ENCODE data around the gene ARHGAP15. TPM values are rescaled to one million over a fixed set of nuclear protein-coding genes. Genes with fewer than 3 reads are reported as not detected.

ARHGAP15 gene
- total and polyA plus RNA-seq, 3 experiments from 2014 or later: 41.3 to 328 (median 41.4) TPM

GRCh38 chr2:143477714-143478443 is 348.7 kb downstream of the ARHGAP15 start:
- Mint-ChIP-seq H3K4me1 (peaks cover 56 to 81% (median 77%) of the 10 kb centered on the region in 3 donors), H3K36me3 (peaks cover 0 to 31% (median 15%) of the 10 kb centered on the region in 3 donors), H3K27ac (peak overlapping the region in 7 of 8 donors; percentile 20 to 86 (median 59)), H3K27me3 (no peaks in the 10 kb centered on the region), H3K4me3 (no peak overlapping the region), H3K9me3 (no peaks in the 10 kb centered on the region)
- ChIA-PET CTCF (no interaction called here), POLR2A (no interaction called here)
- H3K4me1 ChIP-seq (ENCODE audit: insufficient read depth, low read length): no peaks in the 10 kb centered on the region
- no peaks in the 10 kb centered on the region for H3K27me3 ChIP-seq (ENCODE audit: insufficient read depth, low read length, poor library complexity, severe bottlenecking)
- no peaks in the 10 kb centered on the region for H3K9me3 ChIP-seq (ENCODE audit: low read length)
- no peak overlapping the region for H3K27ac ChIP-seq (ENCODE audit: low read depth, low read length)
- no peak for DNase-seq
- no peaks in the 10 kb centered on the region for H3K36me3 ChIP-seq (ENCODE audit: insufficient read depth, low read length)
- H3K4me3 ChIP-seq (ENCODE audit: low read length): no peak overlapping the region

- peaks cover 57 to 81% (median 78%) of the 10 kb centered on the region in 3 donors for H3K4me1 Mint-ChIP-seq
- no peak overlapping the region for H3K4me3 Mint-ChIP-seq
- no peaks in the 10 kb centered on the region for H3K27me3 Mint-ChIP-seq
- no peak overlapping the region for H3K4me3 ChIP-seq (ENCODE audit: low read length)
- peak overlapping the region in 1 of 8 donors; percentile 41 for H3K27ac Mint-ChIP-seq
- H3K9me3 Mint-ChIP-seq: no peaks in the 10 kb centered on the region
- H3K36me3 ChIP-seq (ENCODE audit: insufficient read depth, low read length): no peaks in the 10 kb centered on the region
- H3K36me3 Mint-ChIP-seq: peaks cover 0 to 24% (median 8%) of the 10 kb centered on the region in 3 donors
- H3K27ac ChIP-seq (ENCODE audit: low read depth, low read length): no peak overlapping the region
- no peaks in the 10 kb centered on the region for H3K9me3 ChIP-seq (ENCODE audit: low read length)
- no peak for DNase-seq
- no peaks in the 10 kb centered on the region for H3K4me1 ChIP-seq (ENCODE audit: insufficient read depth, low read length)
- H3K27me3 ChIP-seq (ENCODE audit: insufficient read depth, low read length, poor library complexity, severe bottlenecking): no peaks in the 10 kb centered on the region
- CTCF ChIA-PET: no interaction called here
- POLR2A ChIA-PET: no interaction called here
Measured at GRCh38 chr2:143480086-143480485, 350.9 kb downstream of the ARHGAP15 start.

- no peak overlapping the region for H3K27ac ChIP-seq (ENCODE audit: low read depth, low read length)
- H3K4me3 Mint-ChIP-seq: no peak overlapping the region
- H3K36me3 Mint-ChIP-seq: peaks cover 0 to 27% (median 6%) of the 10 kb centered on the region in 3 donors
- H3K9me3 ChIP-seq (ENCODE audit: low read length): no peaks in the 10 kb centered on the region
- no peaks in the 10 kb centered on the region for H3K9me3 Mint-ChIP-seq
- no peaks in the 10 kb centered on the region for H3K36me3 ChIP-seq (ENCODE audit: insufficient read depth, low read length)
- H3K27me3 ChIP-seq (ENCODE audit: insufficient read depth, low read length, poor library complexity, severe bottlenecking): no peaks in the 10 kb centered on the region
- POLR2A ChIA-PET: no interaction called here
- H3K27ac Mint-ChIP-seq: peak overlapping the region in 2 of 8 donors; percentile 8 to 64
- no peak for DNase-seq
- CTCF ChIA-PET: no interaction called here
- no peaks in the 10 kb centered on the region for H3K27me3 Mint-ChIP-seq
- H3K4me3 ChIP-seq (ENCODE audit: low read length): no peak overlapping the region
- peaks cover 56 to 80% (median 78%) of the 10 kb centered on the region in 3 donors for H3K4me1 Mint-ChIP-seq
- H3K4me1 ChIP-seq (ENCODE audit: insufficient read depth, low read length): no peaks in the 10 kb centered on the region
Measured at GRCh38 chr2:143480601-143481236, 351.5 kb downstream of the ARHGAP15 start.

- no peaks in the 10 kb centered on the region for H3K9me3 ChIP-seq (ENCODE audit: low read length)
- no peaks in the 10 kb centered on the region for H3K4me1 ChIP-seq (ENCODE audit: insufficient read depth, low read length)
- no peaks in the 10 kb centered on the region for H3K27me3 Mint-ChIP-seq
- peaks cover 57 to 80% (median 79%) of the 10 kb centered on the region in 3 donors for H3K4me1 Mint-ChIP-seq
- CTCF ChIA-PET: no interaction called here
- H3K9me3 Mint-ChIP-seq: no peaks in the 10 kb centered on the region
- POLR2A ChIA-PET: no interaction called here
- H3K36me3 ChIP-seq (ENCODE audit: insufficient read depth, low read length): no peaks in the 10 kb centered on the region
- H3K36me3 Mint-ChIP-seq: peaks cover 0 to 27% (median 6%) of the 10 kb centered on the region in 3 donors
- no peaks in the 10 kb centered on the region for H3K27me3 ChIP-seq (ENCODE audit: insufficient read depth, low read length, poor library complexity, severe bottlenecking)
- DNase-seq: no peak
- peak overlapping the region in 1 of 8 donors; percentile 3 for H3K27ac Mint-ChIP-seq
- no peak overlapping the region for H3K4me3 ChIP-seq (ENCODE audit: low read length)
- H3K27ac ChIP-seq (ENCODE audit: low read depth, low read length): no peak overlapping the region
- H3K4me3 Mint-ChIP-seq: no peak overlapping the region
Measured at GRCh38 chr2:143481237-143481623, 352.0 kb downstream of the ARHGAP15 start.

GRCh38 chr2:143481733-143482132 is 352.5 kb downstream of the ARHGAP15 start:
- Histone ChIP-seq H3K9me3 (ENCODE audit: low read length) (no peaks in the 10 kb centered on the region), H3K4me3 (ENCODE audit: low read length) (no peak overlapping the region), H3K27ac (ENCODE audit: low read depth, low read length) (no peak overlapping the region), H3K36me3 (ENCODE audit: insufficient read depth, low read length) (no peaks in the 10 kb centered on the region), H3K27me3 (ENCODE audit: insufficient read depth, low read length, poor library complexity, severe bottlenecking) (no peaks in the 10 kb centered on the region), H3K4me1 (ENCODE audit: insufficient read depth, low read length) (no peaks in the 10 kb centered on the region)
- H3K27me3 Mint-ChIP-seq: no peaks in the 10 kb centered on the region
- H3K9me3 Mint-ChIP-seq: no peaks in the 10 kb centered on the region
- H3K4me1 Mint-ChIP-seq: peaks cover 57 to 80% (median 79%) of the 10 kb centered on the region in 3 donors
- no peak overlapping the region for H3K4me3 Mint-ChIP-seq
- no peak for DNase-seq
- POLR2A ChIA-PET: no interaction called here
- CTCF ChIA-PET: no interaction called here
- H3K36me3 Mint-ChIP-seq: peaks cover 0 to 29% (median 4%) of the 10 kb centered on the region in 3 donors
- peak overlapping the region in 3 of 8 donors; percentile 3 to 43 (median 36) for H3K27ac Mint-ChIP-seq

DNA sequence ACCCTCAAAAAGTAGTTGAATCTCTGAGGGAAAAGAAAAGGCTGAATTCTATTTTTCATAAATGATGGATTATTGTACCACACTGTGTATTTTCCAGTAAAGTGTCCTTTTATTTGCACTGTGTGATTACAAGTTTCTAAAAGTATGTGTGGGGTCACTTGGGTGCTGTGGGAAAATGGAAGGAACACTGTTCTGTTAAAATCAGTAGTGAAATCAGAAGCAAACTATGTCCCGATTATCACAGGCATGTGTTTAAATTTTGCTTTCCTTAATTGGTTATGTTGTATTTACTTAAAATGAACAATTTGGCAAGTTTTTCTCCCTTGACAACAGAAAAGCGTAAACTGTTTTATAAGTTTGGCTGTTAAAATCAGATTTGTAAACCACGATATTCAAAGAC is 353.1 kb downstream of the ARHGAP15 start:
- H3K4me1 ChIP-seq (ENCODE audit: insufficient read depth, low read length): no peaks in the 10 kb centered on the region
- Mint-ChIP-seq H3K27me3 (no peaks in the 10 kb centered on the region), H3K4me1 (peaks cover 53 to 80% (median 76%) of the 10 kb centered on the region in 3 donors), H3K4me3 (no peak overlapping the region), H3K36me3 (peaks cover 0 to 35% (median 0%) of the 10 kb centered on the region in 3 donors), H3K27ac (peak overlapping the region in 3 of 8 donors; percentile 32 to 43 (median 39)), H3K9me3 (no peaks in the 10 kb centered on the region)
- no peak overlapping the region for H3K4me3 ChIP-seq (ENCODE audit: low read length)
- no peaks in the 10 kb centered on the region for H3K36me3 ChIP-seq (ENCODE audit: insufficient read depth, low read length)
- no peaks in the 10 kb centered on the region for H3K27me3 ChIP-seq (ENCODE audit: insufficient read depth, low read length, poor library complexity, severe bottlenecking)
- H3K9me3 ChIP-seq (ENCODE audit: low read length): no peaks in the 10 kb centered on the region
- ChIA-PET POLR2A (no interaction called here), CTCF (no interaction called here)
- DNase-seq: no peak
- H3K27ac ChIP-seq (ENCODE audit: low read depth, low read length): no peak overlapping the region

DNA sequence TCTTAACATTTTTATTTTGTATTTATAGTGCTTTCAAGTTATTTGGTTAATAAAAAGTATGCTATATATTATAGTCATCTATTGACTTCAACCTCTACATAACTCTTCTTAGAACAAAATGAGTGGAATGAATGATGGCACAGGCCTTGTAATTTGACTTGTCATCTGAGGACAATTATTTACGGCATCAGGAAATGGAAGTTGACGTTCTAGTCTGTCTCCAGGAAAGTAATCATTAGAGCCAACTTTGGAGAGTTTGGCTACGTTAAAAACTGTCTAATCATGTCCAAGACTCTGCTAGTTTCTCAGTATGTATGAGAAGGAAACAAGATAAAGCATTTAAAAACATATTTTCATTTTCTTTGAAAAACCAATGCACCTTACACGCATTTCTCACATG is 353.6 kb downstream of the ARHGAP15 start:
- Mint-ChIP-seq H3K27ac (no peak overlapping the region), H3K4me1 (peaks cover 48 to 78% (median 75%) of the 10 kb centered on the region in 3 donors), H3K36me3 (peaks cover 0 to 37% (median 4%) of the 10 kb centered on the region in 3 donors), H3K9me3 (no peaks in the 10 kb centered on the region), H3K27me3 (no peaks in the 10 kb centered on the region), H3K4me3 (no peak overlapping the region)
- ChIA-PET CTCF (no interaction called here), POLR2A (no interaction called here)
- no peak for DNase-seq
- Histone ChIP-seq H3K27ac (ENCODE audit: low read depth, low read length) (no peak overlapping the region), H3K27me3 (ENCODE audit: insufficient read depth, low read length, poor library complexity, severe bottlenecking) (no peaks in the 10 kb centered on the region), H3K4me3 (ENCODE audit: low read length) (no peak overlapping the region), H3K4me1 (ENCODE audit: insufficient read depth, low read length) (no peaks in the 10 kb centered on the region), H3K9me3 (ENCODE audit: low read length) (no peaks in the 10 kb centered on the region), H3K36me3 (ENCODE audit: insufficient read depth, low read length) (no peaks in the 10 kb centered on the region)

- Histone ChIP-seq H3K9me3 (ENCODE audit: low read length) (no peaks in the 10 kb centered on the region), H3K27ac (ENCODE audit: low read depth, low read length) (no peak overlapping the region), H3K4me1 (ENCODE audit: insufficient read depth, low read length) (no peaks in the 10 kb centered on the region), H3K4me3 (ENCODE audit: low read length) (no peak overlapping the region), H3K36me3 (ENCODE audit: insufficient read depth, low read length) (no peaks in the 10 kb centered on the region), H3K27me3 (ENCODE audit: insufficient read depth, low read length, poor library complexity, severe bottlenecking) (no peaks in the 10 kb centered on the region)
- no peaks in the 10 kb centered on the region for H3K9me3 Mint-ChIP-seq
- ChIA-PET CTCF (no interaction called here), POLR2A (no interaction called here)
- H3K4me1 Mint-ChIP-seq: peaks cover 28 to 54% (median 54%) of the 10 kb centered on the region in 3 donors
- H3K36me3 Mint-ChIP-seq: peaks cover 7 to 64% (median 16%) of the 10 kb centered on the region in 3 donors
- no peaks in the 10 kb centered on the region for H3K27me3 Mint-ChIP-seq
- no peak overlapping the region for H3K27ac Mint-ChIP-seq
- no peak overlapping the region for H3K4me3 Mint-ChIP-seq
- no peak for DNase-seq
Measured at GRCh38 chr2:143486976-143487375, 357.8 kb downstream of the ARHGAP15 start.

Data from CD8-positive, alpha-beta memory T cell (primary cell).